ENCODE data around the gene ALDH4A1.
"Not testable (repeated sequence)": the region's sequence is repeated elsewhere in the genome, so short reads cannot be mapped to it uniquely, and the experiment has no call there.

The ALDH4A1 gene

GRCh38 chr1:18879215-18879790, 23.1 kb downstream of the ALDH4A1 start:
- no peak for DNase-seq (ENCODE audit: low read depth, low spot score)

DNA sequence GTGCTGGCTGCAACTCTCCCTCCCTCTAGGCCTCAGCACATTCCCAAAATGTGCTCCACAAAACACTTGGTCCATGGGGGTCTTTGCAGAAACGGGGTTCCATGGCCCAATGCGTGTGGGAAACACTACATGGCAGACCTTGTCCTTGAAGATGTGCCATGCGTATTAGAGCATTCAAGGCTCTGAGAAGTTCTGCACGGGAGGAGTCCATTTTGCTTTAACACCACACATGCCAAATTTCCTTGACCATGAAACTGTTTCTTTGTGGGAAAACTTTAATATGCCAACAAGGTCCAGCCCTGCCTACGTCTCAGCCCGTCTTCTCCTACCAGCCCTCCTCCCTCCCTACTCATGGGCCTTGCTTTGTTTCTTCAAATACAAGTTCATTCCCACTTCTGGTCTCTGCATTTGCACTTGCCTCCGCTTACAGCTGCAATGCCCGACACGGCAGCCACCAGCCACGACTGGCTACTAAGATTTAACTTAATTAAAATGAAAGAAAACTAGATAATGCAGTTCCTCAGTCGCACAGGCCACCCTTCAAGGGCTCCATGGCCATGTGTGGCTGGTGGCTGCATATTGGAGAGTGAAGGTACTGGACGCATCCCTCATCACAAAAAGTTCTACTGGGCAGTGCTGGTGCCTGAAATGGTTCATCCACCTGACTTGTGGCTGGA, 23.7 kb downstream of the ALDH4A1 start:
- no peak for DNase-seq (ENCODE audit: low read depth, low spot score)

DNA sequence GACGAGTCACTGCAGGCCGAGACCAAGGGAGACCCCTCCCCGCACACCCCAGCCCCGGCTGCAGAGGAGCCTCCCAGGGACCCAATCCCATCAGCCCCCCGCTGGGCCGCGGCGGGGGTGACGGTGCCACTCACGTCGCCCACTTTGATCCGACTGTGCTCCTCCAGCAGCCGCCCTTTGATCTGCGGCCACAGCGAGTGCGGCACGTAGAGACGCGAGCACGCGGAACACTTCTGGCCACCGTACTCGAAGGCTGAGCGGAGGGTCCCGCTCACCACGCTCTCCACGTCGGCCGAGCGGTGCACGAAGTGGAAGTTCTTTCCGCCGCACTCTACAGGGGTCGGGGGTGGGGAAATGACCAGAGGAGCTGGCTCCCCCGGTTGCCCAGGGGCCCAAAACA, 25.1 kb downstream of the ALDH4A1 start:
- DNase-seq (ENCODE audit: low read depth, low spot score): no peak

DNA sequence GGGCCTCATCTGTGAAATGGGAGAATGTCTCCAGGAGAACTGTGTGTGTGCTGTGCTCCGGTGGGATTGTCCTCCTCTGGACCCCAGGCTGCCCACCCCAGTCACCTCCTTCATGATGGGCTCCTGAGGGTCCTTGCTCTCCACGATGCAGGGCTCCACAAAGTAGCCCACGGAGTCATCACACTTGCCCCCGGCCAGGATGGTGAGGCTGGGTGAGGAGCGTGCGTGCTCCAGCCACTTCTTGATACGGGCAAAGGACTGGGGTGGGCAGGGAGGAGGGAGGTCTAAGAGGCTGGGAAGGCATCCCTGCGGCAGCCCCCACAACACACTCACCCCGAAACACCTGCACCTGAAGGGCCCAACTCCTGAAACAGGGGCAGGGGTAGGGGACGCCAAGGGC, 26.1 kb downstream of the ALDH4A1 start:
- no peak for DNase-seq (ENCODE audit: low read depth, low spot score)

- DNase-seq (ENCODE audit: low read depth, low spot score): no peak
Observed at GRCh38 chr1:18875796-18876128, 26.6 kb downstream of the ALDH4A1 start.

GRCh38 chr1:18875107-18875795, 27.1 kb downstream of the ALDH4A1 start:
- peak; percentile 91 for DNase-seq (ENCODE audit: low read depth, low spot score)

DNA sequence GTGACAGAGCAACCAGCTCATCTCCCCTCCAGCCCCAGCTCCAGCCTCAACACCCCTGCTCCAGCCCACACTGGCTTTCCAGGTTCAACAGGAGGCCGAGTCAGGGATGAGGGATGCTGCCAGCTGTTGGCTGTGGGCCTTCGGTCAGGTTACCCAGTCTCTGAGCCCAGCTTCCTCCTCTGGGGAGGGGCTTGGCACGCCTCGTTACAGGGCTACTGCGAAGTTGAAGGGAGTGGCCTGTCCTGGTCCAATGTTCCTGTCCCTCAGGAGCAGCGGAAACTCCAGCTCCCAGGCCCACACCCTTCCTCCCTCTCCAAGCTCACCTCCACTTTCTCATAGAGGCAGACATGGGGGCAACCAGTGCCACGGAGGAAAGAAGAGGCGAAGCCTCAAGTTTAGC, 27.8 kb downstream of the ALDH4A1 start:
- no peak for DNase-seq (ENCODE audit: low read depth, low spot score)

DNA sequence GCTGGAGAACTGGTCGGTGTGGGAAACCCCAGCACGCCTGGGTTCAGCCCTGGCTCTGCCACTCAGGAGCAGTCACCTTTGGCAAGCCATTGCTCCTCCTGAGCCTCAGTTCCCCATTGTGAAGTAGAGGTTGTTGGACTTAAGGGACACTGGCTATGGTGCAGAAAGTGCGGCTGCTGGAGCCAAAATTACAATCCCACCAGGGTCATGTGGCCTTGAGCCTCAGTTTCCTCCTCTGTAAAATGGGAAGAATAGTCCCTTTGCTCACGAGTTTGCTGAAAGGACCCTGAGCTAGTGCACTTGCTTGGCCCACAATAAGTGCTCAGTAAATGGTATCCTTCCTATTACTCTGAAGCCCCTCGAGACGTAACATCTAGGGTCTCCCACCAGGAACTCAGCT, 28.3 kb downstream of the ALDH4A1 start:
- no peak for DNase-seq (ENCODE audit: low read depth, low spot score)

DNA sequence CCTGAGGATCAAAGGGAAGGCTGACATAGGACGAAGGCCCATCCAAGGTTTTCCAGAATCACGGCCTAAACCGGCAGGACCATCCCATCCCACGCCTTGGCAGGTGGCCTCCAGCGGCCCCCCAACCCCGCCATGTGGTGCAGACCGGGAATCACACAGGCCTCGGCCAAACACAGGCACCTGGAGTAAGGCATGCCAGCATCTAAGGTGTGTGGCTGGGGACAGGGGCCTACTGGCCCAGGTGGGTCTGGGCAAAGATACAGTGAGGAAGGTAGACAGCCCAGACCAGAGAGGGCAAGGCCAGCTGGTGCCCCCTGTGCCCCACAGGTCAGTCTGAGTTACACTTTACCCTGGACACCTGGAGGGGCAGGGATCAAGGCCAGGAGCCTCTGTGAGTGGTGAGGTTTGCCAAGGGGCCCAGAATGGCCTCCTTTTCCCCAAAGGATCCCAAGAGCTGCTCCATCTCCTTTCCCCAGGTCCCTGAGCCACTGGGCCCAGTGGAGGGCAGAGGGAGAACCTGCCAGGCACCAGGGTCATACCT, 30.2 kb downstream of the ALDH4A1 start:
- no peak for DNase-seq (ENCODE audit: low read depth, low spot score)

DNA sequence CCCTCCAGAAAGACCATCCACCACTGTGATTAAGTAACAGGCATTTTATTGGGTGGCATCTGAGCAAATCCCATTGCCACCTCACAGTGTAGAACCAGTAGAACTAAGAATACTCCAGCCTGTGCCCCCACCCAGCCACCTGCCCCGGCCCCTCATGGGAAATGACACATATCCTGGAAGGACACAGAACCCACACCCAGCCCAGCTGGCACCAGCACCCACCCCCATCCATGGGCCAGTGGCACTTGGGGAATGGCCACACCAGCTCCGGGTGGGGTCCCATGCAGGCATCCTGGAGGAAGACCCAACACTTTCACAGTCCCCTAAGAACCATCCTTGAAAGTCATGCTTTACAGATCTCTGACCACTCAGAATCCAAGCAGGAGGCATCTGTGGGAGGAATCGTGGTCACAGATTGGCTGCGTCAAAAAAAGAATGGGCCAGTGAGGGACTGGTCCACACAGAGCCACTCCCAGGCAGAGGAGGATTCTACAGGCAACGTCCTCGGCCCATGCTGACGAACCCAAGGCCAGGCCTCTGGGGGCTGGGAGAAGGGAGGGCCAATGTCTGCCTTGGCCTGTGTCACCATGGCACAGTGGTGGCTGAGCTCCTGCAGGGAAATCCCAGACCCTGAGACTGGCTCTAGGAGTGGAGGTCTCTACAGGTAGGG, 30.8 kb downstream of the ALDH4A1 start:
- DNase-seq (ENCODE audit: low read depth, low spot score): no peak

- no peak for DNase-seq (ENCODE audit: low read depth, low spot score)
Observed at GRCh38 chr1:18870957-18871356, 31.4 kb downstream of the ALDH4A1 start.

- not testable (repeated sequence) for DNase-seq (ENCODE audit: low read depth, low spot score)
Observed at GRCh38 chr1:18870595-18870865, 31.8 kb downstream of the ALDH4A1 start.

GRCh38 chr1:18869847-18870594, 32.3 kb downstream of the ALDH4A1 start:
- DNase-seq (ENCODE audit: low read depth, low spot score): no peak

- DNase-seq (ENCODE audit: low read depth, low spot score): no peak
Observed at GRCh38 chr1:18868801-18869424, 33.4 kb downstream of the ALDH4A1 start.

- DNase-seq (ENCODE audit: low read depth, low spot score): no peak
Observed at GRCh38 chr1:18868354-18868753, 34.0 kb downstream of the ALDH4A1 start.

GRCh38 chr1:18866846-18867245, 35.5 kb downstream of the ALDH4A1 start:
- DNase-seq (ENCODE audit: low read depth, low spot score): no peak

- DNase-seq (ENCODE audit: low read depth, low spot score): no peak
Observed at GRCh38 chr1:18866314-18866713, 36.0 kb downstream of the ALDH4A1 start.

GRCh38 chr1:18865176-18865575, 37.2 kb downstream of the ALDH4A1 start:
- DNase-seq (ENCODE audit: low read depth, low spot score): no peak

GRCh38 chr1:18861590-18861989, 40.8 kb downstream of the ALDH4A1 start:
- DNase-seq (ENCODE audit: low read depth, low spot score): no peak

DNA sequence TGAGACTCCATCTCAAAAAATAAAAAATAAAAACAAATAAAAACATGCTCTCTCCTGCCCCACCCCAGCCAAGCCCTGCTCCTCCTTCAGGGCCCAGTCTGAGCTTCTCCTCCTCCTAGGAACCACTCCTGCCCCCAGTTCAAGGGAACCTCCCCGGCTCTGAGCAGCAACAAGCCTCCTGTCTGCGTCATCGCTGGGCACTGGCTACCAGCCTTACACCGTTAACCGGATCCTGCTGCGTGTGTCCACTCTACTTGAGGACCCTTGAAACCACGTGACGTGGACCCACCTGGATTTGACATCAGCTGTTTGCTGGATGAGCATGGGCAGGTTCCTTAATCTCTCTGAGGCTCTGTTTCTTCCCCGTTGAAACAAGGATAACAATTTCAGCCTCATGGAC, 41.3 kb downstream of the ALDH4A1 start:
- DNase-seq (ENCODE audit: low read depth, low spot score): no peak

- no peak for DNase-seq (ENCODE audit: low read depth, low spot score)
Observed at GRCh38 chr1:18859560-18859959, 42.8 kb downstream of the ALDH4A1 start, which contains the start of gene TAS1R2. Gene TAS1R2, minus strand, starts transcription at chr1:18859660. Its CDS starts 0 bp downstream, at chr1:18859660.
